Glomerular visceral epithelial cell (primary cell): Measurements from ENCODE around the gene TFF1.
"Not testable (repeated sequence)": the region's sequence is repeated elsewhere in the genome, so short reads cannot be mapped to it uniquely, and the experiment has no call there.

Experiments
- DNase-seq: peaks from one replicate; pipeline ENCODE4 v3.0.0-alpha.2; 2016; ENCODE audit errors: extremely low spot score

The TFF1 gene

GRCh38 chr21:42366292-42367010, at the start of gene TFF1:
Gene TFF1, minus strand, starts transcription at chr21:42366535. Its CDS starts 40 bp downstream, at chr21:42366495.
- peak; percentile 20 for DNase-seq

- peak; percentile 86 for DNase-seq
Observed at GRCh38 chr21:42414928-42415769, 48.8 kb upstream of the TFF1 start.

- no peak for DNase-seq
Observed at GRCh38 chr21:42414553-42414927, 48.2 kb upstream of the TFF1 start.

- DNase-seq: no peak
Observed at GRCh38 chr21:42414066-42414465, 47.7 kb upstream of the TFF1 start.

- no peak for DNase-seq
Observed at GRCh38 chr21:42413500-42413899, 47.2 kb upstream of the TFF1 start.

- DNase-seq: no peak
Observed at GRCh38 chr21:42413093-42413492, 46.8 kb upstream of the TFF1 start.

- no peak for DNase-seq
Observed at GRCh38 chr21:42412636-42412933, 46.2 kb upstream of the TFF1 start.

- DNase-seq: peak; percentile 26
Observed at GRCh38 chr21:42411891-42412635, 45.7 kb upstream of the TFF1 start.

GRCh38 chr21:42411197-42411869, 45.0 kb upstream of the TFF1 start:
- no peak for DNase-seq

GRCh38 chr21:42409366-42409765, 43.0 kb upstream of the TFF1 start:
- no peak for DNase-seq

- DNase-seq: not testable (repeated sequence)
Observed at GRCh38 chr21:42408718-42409117, 42.4 kb upstream of the TFF1 start.

GRCh38 chr21:42407476-42407875, 41.1 kb upstream of the TFF1 start:
- no peak for DNase-seq

GRCh38 chr21:42406866-42407265, 40.5 kb upstream of the TFF1 start:
- DNase-seq: no peak

GRCh38 chr21:42406201-42406621, 39.9 kb upstream of the TFF1 start:
- no peak for DNase-seq

- DNase-seq: no peak
Observed at GRCh38 chr21:42405064-42406013, 39.0 kb upstream of the TFF1 start.

GRCh38 chr21:42404539-42404938, 38.2 kb upstream of the TFF1 start:
- DNase-seq: no peak

GRCh38 chr21:42403611-42404231, 37.4 kb upstream of the TFF1 start, which contains the start of gene UBASH3A:
Gene UBASH3A, plus strand, starts transcription at chr21:42403902. Its CDS starts 44 bp downstream, at chr21:42403946.
- DNase-seq: no peak

- no peak for DNase-seq
Observed at GRCh38 chr21:42401820-42402251, 35.5 kb upstream of the TFF1 start.

- DNase-seq: no peak
Observed at GRCh38 chr21:42401154-42401553, 34.8 kb upstream of the TFF1 start.

- no peak for DNase-seq
Observed at GRCh38 chr21:42400525-42400924, 34.2 kb upstream of the TFF1 start.
